Measurements from ENCODE around the gene FRRS1.
A peak's percentile ranks its signal among the peaks of the same experiment; 100 is the strongest.
"Not testable (repeated sequence)": the region's sequence is repeated elsewhere in the genome, so short reads cannot be mapped to it uniquely, and the experiment has no call there.

The FRRS1 gene, protein sequence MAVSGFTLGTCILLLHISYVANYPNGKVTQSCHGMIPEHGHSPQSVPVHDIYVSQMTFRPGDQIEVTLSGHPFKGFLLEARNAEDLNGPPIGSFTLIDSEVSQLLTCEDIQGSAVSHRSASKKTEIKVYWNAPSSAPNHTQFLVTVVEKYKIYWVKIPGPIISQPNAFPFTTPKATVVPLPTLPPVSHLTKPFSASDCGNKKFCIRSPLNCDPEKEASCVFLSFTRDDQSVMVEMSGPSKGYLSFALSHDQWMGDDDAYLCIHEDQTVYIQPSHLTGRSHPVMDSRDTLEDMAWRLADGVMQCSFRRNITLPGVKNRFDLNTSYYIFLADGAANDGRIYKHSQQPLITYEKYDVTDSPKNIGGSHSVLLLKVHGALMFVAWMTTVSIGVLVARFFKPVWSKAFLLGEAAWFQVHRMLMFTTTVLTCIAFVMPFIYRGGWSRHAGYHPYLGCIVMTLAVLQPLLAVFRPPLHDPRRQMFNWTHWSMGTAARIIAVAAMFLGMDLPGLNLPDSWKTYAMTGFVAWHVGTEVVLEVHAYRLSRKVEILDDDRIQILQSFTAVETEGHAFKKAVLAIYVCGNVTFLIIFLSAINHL

DNA sequence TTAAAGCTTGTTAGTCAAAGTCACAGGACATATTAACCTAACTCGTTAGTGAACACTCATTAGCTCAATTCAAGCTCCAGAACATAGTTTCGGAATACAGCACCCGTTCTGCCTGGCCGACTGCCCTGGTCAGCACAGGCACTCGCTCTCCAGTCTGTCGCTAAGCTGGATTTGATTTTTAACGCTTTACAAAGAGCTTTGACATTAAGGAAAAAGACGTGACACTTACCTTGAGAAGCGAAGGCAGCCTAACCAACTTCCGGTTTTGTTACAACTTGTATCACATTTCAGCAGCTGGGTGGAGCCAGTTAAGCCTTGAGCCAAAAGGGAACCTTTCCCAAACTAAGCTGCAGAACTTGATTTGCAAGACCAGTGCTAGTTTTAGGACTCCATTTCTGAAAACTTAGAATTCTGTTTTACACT is at the start of gene FRRS1:
FRRS1 (minus strand) TSS at position 258 of the 423 bp plus-strand sequence. CDS start 17,867 bp downstream, outside the sequence.
- peak; percentile 51 for DNase-seq (ENCODE audit: low read depth)

DNA sequence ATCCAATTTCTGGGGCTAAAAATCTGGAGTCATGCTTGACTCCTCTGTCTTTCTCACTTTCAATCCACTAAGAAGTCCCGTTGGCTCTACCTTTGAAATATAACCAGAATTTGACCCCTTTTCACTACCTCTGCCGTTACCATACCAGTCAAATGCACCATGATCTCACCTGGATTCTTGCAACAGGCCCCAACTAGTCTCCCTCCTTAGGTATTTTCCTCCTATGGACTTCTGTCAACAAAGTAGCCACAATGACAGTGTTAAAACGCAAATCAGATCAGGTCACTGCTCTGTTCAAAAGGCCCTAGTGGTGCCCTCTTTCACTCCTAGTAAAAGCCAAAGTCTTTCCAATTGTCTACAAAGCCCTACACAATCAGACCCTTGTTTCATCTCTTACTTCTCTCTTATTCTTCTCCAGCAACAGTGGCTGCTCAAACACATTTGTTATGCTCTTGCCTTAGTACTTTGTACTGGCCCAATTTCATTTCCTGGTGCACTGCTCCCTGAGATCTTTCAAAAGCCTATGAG is 48.0 kb upstream of the FRRS1 start:
- DNase-seq (ENCODE audit: low read depth): no peak

DNA sequence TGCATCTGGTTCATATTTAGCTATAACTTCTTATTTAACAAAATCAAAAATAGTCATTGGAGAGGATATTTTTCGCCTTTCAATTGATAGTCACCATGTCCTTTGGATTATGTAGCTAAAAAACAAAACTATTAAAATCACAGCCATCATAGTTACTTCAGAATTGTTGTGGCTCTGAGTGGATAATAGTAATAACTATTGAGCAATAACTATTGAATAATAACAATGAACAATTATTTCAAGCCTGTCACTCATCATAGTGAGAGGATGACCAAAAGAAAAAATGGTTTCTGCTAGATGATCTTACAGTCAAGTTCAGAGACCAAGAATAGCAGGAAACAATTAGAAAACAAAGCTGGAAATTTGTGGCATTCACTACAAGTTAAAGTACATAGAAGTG is 45.3 kb upstream of the FRRS1 start:
- no peak for DNase-seq (ENCODE audit: low read depth)

DNA sequence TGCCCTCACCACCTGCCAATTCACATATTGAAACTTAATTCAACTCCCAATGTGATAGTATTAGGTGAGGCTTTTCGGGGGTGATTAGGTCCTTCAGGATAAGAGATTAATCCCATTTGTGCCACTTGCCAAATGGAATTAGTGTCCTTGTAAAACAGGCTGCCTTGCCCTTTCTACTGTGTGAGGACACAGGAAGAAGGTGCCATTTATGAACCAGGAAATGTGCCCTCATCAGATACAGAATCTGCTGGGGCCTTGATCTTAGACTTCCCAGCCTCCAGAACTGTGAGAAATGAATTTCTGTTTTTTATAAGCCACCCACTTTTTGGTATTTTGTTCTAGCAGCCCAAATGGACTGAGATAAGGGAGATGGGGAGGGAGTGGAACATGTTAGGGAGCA is 44.6 kb upstream of the FRRS1 start:
- no peak for DNase-seq (ENCODE audit: low read depth)

DNA sequence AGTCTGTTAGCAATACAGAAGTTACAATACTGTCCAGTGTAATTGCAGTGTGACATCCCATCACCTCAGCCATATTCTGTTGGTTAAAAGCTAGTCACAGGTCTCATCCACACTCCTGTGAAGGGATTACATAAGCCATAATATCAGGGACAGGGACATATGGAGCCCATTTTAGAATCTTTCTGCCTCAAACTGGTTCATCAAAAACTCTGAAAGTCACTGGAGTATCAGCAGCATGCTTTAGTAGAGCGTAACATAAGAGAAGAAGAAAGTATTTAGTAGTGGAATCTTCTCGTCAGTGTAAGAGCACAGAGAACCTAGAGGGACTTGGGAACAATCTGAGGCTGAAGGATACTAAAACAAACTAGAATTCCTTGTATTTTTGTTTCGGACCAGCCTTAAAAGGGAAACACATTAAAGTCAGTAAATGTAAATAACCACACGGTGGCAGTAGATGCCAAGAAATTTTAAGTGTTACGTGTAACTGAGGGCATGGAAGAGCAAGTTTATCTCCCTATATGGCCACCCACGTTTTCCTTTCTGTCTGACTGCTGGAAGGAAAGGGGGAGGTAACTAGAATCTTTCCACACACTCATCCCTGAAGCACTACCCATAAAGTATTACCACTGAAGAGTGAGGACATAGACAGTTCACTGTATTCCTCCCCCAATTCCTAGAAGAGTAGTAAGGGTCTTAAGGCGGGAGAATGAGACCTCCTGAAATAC is 42.1 kb upstream of the FRRS1 start:
- DNase-seq (ENCODE audit: low read depth): peak; percentile 77

DNA sequence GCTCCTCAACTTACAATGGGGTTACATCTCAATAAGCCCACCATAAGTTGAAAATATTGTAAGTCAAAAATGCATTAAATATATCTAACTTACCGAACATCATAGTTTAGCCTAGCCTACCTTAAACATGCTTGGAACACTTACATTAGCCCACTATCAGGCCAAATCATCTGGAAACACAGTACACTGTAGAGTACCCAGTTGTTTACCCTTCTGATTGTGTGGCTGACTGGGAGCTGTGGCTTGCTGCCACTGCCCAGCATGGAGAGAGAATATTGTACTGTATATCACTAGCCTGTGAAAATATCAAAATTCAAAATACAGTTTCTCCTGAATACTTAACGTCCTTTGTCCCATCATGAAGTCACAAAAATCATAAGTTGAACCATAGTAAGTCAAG is 40.4 kb upstream of the FRRS1 start:
- DNase-seq (ENCODE audit: low read depth): no peak

DNA sequence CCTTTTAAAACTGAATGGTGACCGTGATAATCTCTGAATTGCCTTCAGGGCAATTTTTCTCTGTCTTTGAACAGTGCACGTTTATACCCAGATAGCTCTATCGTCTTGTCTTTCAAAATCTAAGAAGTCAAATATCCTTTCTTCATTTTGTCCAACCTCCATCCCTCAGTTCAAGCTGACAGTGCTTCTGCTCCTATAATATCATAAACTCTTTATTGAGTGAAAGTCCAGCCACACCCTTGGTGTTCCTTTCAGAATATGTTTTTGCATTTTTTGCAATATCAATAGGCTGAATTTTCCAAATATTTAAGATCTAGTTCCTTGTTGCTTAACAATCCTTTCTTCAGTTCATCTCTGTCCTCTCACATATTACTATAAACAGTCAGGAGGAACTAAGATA is 35.1 kb upstream of the FRRS1 start:
- DNase-seq (ENCODE audit: low read depth): no peak

DNA sequence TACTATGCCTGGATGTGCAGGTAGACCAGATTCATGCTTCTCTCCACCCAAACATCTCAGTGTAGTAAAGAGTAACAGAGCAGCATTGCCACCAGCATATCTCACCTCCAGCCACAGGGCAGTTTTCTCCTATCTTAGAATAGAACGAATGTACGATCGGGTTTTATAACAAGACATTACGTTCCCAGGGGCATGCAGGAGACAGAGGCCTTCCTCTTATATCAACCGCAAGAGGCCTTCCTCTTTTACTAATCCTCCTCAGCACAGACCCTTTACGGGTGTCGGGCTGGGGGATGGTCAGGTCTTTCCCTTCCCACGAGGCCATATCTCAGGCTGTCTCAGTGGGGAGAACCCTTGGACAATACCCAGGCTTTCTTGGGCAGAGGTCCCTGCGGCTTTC is 27.4 kb upstream of the FRRS1 start:
- DNase-seq (ENCODE audit: low read depth): not testable (repeated sequence)

DNA sequence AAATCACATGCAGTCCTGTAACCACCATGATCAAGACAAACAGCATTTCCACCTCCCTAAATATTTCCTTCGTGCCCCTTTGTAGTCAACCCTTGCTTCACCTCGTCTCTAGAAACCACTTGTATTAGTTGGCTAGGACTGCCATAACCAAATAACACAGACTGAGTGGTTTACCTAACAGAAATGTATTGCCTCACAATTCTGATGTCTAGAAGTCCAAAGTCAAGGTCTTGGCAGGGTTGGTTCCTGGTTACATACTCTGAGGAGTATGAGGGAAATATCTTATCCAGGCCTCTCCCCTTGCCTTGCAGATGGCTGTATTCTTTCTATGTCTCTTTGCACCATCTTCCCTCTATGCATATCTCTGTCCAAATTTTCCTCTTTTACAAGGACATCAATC is 23.3 kb upstream of the FRRS1 start:
- no peak for DNase-seq (ENCODE audit: low read depth)

DNA sequence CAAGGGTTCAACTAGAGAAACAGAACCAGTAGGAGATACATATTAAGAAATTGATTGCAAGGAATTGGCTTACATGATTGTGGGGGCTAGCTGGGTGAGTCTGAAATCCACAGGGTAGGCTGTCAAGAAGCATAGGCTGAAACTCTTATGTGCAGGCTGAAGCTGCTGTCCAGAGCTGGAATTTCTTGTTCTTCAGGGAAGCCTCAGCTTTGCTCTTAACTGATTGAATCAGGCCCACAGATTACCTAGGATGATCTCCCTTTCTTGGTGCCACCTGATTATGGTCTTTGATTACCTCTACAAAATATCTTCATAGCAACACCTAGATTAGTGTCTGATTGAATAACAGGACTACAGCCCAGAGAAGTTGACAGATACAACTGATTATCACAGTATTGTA is 22.5 kb upstream of the FRRS1 start:
- no peak for DNase-seq (ENCODE audit: low read depth)

DNA sequence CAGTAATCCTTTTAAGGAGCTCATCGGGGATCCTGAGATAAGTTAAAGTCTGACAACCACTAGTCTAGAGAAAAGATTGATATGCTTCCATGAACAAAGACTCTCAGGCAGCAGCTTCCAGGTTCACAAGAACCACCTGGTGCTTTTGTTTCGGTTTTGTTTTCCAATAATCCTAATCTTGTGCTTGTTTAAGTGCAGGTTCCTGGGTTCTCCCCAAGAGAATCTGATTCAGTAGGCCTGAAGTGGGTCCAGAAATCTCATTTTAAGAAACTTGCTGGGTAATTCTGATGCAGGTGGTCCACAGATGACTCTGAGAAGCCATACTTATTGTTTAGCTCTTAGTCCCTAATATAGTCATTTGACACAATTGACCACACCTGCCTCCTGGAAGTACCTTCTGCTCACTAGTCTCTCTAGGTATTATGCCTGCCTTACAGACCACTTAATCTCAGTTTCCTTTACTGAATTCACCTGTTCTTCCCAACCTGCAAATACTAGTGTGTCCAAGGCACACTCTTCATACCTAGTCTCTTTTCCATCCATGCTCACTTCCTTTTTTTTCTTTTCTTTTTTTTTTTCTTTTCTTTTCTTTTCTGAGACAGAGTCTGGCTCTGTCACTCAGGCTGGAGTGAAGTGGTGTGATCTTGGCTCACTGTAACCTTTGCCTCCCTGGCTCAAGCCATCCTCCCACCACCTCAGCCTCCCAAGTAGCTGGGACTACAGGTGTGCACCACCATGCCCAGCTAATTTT is 20.5 kb upstream of the FRRS1 start:
- no peak for DNase-seq (ENCODE audit: low read depth)

DNA sequence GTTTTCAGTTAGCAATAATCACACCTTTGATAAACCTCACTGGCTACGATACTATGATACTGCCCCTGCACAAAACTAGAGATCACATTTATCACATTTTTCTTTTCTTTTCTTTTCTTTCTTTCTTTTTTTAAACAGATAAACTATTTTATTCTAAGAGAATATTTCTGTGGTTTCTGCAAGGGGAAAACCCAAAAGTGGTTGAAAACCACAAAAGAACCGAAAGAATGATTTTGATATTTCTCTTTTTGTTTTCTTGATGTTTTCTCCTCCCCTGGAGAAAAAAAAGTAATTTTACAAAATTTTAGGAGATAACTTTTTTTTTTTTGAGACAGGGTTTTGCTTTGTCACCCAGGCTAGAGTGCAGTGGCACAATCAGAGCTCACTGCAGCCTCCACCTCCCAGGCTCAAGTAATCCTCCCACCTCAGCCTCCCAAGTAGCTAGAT is 18.4 kb upstream of the FRRS1 start:
- no peak for DNase-seq (ENCODE audit: low read depth)

DNA sequence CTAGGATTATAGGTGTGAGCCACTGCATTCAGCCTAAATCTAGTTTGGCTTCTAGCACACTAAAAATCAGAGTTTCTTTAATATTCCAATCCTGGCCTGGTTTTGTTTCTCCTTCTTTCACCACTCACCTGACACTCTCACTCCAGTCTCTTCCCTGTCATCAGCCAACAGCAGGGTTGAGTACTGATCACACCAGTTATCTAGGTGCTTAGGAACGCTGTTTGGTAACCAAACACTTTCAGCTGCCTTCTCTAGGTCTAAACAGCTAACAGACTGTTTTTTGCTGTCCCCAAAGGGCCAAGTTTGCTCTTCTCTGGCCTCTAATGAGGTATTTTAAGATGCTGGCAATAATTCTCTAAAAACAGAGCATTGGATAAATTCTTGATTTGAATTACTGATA is 17.7 kb upstream of the FRRS1 start:
- no peak for DNase-seq (ENCODE audit: low read depth)

DNA sequence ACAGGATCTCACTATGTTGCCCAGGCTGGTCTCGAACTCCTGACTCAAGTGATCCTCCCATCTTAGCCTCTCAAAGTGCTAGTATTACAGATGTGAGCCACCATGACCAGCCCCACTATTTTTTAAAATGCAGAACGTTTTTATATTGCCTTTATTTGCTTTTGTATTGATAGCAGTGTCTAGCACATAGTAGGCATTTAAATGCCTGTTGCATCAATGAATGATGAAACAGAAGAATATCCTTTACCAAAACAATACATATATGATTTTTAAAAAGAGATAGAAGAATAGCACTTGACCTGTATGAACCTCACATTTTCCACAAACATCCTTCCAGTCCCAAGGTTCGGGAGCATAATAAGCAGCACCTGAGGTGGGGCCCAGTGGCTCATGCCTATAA is 16.5 kb upstream of the FRRS1 start:
- DNase-seq (ENCODE audit: low read depth): no peak

DNA sequence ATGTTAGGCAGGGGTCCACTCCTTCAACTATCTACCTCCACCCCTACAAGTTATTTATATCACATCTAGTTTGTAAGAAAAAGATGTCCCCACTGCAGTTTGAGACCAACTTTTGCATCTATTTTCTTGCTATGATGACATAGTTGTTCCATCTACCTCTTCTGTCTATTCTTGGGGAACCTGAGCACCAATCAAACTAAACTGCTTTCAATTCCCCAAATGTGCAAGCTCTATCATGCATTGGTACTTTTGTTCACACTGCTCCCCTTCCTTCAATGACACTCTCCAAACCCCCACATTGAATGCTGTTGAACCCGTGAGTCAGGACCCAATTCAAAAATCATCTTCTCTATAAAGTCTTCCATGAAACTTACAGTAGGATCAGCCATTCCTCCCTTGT is 16.0 kb upstream of the FRRS1 start:
- no peak for DNase-seq (ENCODE audit: low read depth)

DNA sequence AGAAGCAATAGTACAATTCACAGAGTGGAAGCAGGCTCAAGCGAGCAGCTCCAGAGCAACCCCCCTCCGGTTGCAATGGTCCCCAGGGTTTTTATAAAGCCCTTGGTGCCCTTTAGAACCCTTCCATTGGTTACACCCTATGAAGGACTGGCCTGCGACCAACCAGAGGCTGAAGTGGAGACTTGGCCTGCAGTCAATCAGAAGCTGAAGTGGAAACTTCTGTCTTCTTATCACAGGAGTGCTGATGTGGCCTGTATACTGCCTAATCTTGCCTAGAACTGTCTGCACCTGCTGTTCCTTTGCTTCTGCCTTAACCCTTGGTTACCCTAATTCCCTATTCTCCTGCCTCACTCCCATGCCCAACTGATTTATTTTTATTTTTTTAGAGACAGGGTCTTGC is 15.4 kb upstream of the FRRS1 start:
- DNase-seq (ENCODE audit: low read depth): no peak

DNA sequence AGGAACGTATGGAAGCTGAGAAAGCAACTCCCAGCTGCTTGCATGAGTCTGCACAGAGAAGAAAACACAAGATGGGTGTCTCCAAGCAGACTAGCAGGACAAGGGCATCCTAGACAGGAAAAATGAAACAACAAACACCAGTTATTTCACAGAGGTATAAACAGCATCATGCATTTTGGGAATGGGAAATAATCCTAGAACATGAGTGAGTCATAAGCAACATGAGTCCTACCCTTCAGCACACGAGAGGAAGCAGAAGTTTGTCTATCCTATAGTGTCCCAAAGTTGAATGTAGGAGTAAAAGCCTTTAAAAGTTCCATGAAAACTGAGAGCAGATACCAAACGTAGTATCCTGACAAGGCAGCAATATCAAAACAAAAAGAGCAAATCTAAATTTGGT is 11.3 kb upstream of the FRRS1 start:
- DNase-seq (ENCODE audit: low read depth): no peak

DNA sequence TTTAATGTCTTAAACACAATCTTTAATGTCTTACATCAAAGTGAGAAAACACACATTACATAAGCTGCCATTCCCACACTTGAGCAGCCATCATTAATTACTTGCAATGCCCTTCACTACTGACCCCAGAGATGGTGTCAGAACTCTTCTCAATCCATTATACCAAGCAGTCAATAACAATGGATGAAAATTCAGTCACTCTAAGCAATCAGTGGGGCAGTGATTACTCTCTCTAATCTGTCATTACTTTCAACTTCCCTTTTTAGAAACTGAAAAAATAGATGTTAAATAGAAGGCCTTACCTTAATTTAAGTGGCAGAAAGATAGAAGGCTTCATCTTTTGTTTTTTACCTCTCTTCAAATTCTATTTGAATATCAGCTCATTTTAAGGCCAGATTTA is 9.7 kb upstream of the FRRS1 start:
- no peak for DNase-seq (ENCODE audit: low read depth)

DNA sequence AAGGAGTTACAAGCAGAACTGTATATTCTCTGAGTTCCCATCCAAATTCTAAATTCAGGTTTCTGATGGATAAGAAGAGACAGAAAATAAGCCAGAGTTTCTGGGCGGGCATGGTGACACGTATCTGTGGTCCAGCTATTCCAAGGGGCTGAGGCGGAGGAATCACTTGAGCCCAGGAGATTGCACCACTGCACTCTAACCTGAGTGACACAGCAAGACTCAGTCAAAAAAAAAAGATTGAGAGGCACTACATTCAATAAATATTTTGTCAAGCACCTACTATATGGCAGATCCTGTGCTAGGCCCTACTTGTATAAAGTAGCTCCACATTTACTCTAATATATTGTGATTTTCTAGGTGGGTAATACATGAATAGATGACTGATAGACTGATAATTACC is 6.4 kb upstream of the FRRS1 start:
- DNase-seq (ENCODE audit: low read depth): no peak

DNA sequence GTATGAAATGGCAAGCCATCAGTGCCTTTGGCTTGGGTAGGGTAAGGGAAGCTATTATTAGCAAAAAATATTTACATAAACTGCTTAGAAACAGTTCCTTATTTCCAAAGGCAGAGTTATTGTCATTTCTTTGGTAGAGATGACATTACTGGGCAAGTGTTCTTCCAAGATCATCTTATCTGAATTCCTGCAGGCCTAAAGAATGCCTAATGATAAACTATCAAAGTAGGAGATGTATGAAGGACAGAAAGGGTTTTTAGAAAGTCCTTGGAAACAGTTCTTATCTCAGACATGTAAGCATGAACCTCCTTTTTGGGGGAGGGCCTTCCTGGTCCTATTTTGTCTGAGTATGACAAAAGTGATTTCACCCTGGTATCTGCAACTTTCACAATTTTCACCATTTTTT is 5.1 kb upstream of the FRRS1 start:
- DNase-seq (ENCODE audit: low read depth): no peak

DNA sequence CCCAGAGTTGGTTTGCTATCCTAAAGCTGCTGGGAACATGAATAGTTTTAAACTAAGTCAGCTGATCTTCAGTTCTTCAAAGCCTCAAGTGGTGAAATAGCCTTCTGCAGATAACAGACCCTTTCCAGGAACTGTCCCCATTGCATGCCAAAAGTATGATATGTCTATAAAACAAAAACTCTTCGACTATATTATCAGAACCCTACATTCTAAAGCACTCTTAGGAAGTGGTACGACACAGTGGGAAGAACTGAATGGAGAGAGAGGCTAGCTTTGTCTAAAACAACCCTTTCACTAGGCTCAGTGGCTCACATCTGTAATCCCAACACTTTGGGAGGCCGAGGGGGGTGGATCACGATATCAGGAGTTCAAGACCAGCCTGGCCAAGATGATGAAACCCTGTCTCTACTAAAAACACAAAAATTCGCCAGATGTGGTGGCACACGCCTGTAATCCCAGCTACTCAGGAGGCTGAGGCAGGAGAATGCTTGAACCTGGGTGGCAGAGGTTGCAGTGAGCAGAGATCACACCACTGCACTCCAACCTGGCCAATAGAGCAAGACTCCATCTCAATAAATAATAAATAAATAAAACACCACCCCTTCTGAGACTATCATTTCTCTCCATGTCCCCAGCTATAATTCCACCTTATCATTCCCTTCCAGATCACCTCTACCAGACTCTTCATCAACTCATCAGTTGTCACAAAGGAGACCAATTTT is 2.2 kb upstream of the FRRS1 start:
- no peak for DNase-seq (ENCODE audit: low read depth)

All from HS-27A (cell line).